ENCODE data around the gene TMEM242.

- no peak for TF ChIP-seq CHD4 (IDR thresholded peaks at IDR 0.05; ENCODE audit: borderline replicate concordance)
- TF ChIP-seq ATOH8 (CRISPR knock-in tag; IDR thresholded peaks at IDR 0.05; ENCODE audit: low read depth), result no peak
- TF ChIP-seq CTCF (IDR thresholded peaks at IDR 0.05), result no peak
- TF ChIP-seq POLR2A (IDR thresholded peaks at IDR 0.05; ENCODE audit: low read length), result no peak
- TF ChIP-seq EP300 (IDR thresholded peaks at IDR 0.05), result no peak
- TF ChIP-seq ELK1 (IDR thresholded peaks at IDR 0.05; ENCODE audit: low read depth, low read length), result no peak
- no peak for TF ChIP-seq USF2 (IDR thresholded peaks at IDR 0.05)
- TF ChIP-seq POLR2AphosphoS2 (conservative IDR thresholded peaks at IDR 0.05; ENCODE audit: low read length), result no peak
- TF ChIP-seq BCL3 (IDR thresholded peaks at IDR 0.05), result no peak
- no peak for TF ChIP-seq SMC3 (IDR thresholded peaks at IDR 0.05)
These were observed 10.2 kb upstream of the TMEM242 start for GRCh38 chr6:157333537-157333936.

All from A549 (cell line).